Left lobe of liver (tissue), 2 donors: ENCODE measurements around the gene PMEPA1. TPM values are rescaled to one million over a fixed set of nuclear protein-coding genes. Genes with fewer than 3 reads are reported as not detected.

Source experiments
- ATAC-seq: fragments of 200-7000 bp; cut with Tn5 transposase; one replicate; pipeline ENCODE4 v1.9.1; 2020; ENCODE audit warnings: mild to moderate bottlenecking, moderate library complexity
- DNase-seq: peaks from one replicate; pipeline ENCODE4 v3.0.0-alpha.2; 2020; ENCODE audit warnings: low spot score
- total RNA-seq: library from RNA; stranded (reverse); gene quantifications from one replicate; pipeline ENCODE4 v1.2.1, GENCODE V29; 2021
- donor health status: DM: no; HTN: no; CAD: no; lungs with moderate emphysema.
- donor health status: DM: no; HTN: yes; CAD: no.

Gene PMEPA1
- total RNA-seq, 1 donor from 2014 or later = 5.2 TPM

DNA sequence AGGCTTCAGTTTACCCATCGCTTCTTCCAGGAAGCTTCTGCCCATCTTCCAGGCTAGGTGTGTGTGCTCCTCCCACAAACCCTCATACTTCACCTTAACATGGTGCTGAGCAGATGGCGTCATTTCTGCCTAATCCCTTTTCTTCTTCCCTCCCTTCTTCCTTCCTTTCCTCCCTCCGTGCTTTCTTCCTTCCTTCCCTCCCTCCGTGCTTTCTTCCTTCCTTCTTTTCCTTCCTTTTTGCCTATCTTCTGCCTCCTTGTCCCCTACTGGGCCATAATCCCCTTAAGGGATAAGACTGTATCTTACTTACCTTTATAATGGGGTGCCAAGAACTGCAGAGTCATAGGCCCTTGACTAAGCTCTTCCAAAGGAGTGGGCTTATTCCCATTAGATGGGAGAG lies 27.5 kb upstream of the PMEPA1 start:
- DNase-seq (no peak), ATAC-seq (no peak)

- no peak for ATAC-seq
Observed at GRCh38 chr20:57736738-57737347, 27.0 kb upstream of the PMEPA1 start.

DNA sequence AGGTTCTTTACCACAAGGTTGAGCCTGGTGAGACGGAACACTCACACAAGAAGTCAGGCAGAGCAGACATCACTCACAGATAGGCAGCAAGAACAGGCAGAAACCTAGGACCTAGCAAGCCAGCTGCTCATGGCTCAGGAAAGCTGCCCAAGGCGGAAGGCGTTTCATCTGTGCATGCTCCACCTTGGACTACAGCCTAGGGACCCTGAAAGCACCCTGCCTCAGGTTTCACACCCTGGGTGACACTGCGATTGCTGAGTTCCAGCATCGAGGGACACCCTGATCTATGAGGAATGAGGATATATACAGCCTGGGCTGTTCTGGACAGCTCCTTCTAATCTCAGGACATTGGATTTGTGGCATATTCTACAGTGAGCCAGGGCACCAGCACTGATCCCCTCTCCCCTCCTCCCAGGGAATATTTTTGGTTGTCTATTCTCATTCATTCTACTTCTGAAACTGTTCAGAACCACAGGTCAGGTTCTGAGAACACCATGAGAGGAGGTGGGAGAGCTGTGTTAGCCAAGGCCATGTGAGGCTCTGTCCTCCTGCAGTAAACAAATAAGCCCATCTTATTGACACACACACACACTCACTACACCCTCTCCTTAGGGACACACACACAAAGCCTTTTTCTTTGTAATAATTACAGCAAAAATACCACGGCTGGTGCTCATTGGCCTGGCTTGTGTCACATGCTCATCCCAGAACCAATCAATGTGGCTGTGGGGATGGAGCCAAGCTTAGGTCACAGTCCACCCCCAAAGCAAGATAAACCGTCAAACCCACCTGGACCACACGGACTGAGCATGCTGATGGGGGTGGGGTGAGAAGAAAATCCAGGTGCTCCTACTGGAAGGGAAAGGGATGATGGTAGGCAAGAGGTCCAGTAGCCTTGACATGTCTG lies 26.3 kb upstream of the PMEPA1 start:
- DNase-seq (no peak), ATAC-seq (no peak)

More at GRCh38 chr20:57736738-57737347, 27.0 kb upstream of the PMEPA1 start:
- DNase-seq = no peak

- no peak for DNase-seq
- no peak for ATAC-seq
Observed at GRCh38 chr20:57734754-57735153, 24.9 kb upstream of the PMEPA1 start.

DNA sequence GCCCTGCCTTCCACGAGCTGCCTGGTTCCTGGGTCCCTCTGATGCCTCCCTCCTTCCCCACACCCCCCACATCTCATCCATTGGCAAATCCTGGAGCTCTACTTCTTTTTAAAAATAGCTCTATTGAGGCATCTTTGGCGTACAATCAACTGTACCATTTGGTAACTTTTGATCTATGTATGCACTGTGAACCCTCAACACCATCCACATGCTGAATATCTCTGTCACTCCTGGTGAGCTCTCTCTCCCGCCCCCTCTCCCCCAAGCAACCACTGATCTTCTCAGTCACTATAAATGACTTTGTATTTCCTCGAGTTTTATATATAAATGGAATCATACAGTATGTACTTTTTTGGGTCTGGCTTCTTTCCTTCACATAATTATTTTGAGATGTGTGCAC lies 22.4 kb upstream of the PMEPA1 start:
- no peak for ATAC-seq
- no peak for DNase-seq

DNA sequence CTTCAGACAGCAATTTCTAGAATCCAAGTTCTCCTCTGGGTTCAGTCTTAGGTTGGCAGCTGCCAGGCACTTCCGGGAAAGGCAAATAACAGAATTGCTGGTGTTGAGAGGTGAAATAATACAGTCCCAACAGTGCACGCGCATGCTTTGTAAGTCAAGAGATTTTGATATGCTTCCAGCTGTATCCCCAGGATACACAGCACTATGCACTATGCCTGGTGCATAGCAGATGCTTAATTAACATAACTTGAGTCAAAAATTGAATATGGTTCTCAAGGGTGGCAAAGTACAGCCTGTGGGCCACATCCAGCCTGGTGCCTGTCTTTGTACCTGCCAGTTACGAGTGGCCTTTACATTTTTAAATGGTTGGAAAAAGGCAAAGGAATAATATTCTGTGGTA lies 18.9 kb upstream of the PMEPA1 start:
- DNase-seq = no peak
- no peak for ATAC-seq

GRCh38 chr20:57727863-57728262 lies 18.0 kb upstream of the PMEPA1 start:
- ATAC-seq = no peak
- no peak for DNase-seq

- DNase-seq (no peak), ATAC-seq (no peak)
Observed at GRCh38 chr20:57725636-57726035, 15.8 kb upstream of the PMEPA1 start.

- no peak for DNase-seq
- ATAC-seq = no peak
Observed at GRCh38 chr20:57724610-57725405, 15.0 kb upstream of the PMEPA1 start.

GRCh38 chr20:57723816-57724215 lies 14.0 kb upstream of the PMEPA1 start:
- no peak for ATAC-seq
- no peak for DNase-seq

GRCh38 chr20:57719951-57720350 lies 10.1 kb upstream of the PMEPA1 start:
- ATAC-seq = no peak
- no peak for DNase-seq

DNA sequence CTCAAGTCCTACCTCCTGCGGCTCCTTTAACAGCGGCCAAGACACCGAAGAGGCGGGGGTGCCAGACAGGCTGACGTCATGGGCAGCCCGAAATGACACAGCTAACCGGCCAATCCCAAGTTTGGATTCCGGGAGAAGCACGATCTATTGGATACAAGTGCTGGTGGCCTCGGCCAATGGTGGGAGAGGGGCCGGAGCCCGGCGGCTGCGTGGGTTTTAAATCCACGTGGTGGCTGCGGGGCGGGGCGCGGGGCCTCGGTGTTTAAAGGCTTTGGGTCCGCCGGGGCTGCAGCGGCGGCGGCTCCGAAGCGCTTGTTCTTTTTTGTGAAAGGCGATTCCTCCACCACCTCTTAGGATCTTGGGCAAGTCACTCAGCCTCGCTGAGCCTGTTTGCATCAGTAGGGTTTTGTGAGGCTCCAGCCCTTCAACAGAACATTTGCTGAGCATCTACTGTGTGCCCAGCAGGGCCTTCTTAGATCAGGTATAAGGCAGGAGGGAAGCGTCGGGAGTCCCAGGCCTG lies 8.7 kb upstream of the PMEPA1 start:
- ATAC-seq (peak; percentile 94), DNase-seq (peak; percentile 84)

- ATAC-seq = no peak
- no peak for DNase-seq
Observed at GRCh38 chr20:57717797-57718196, 8.0 kb upstream of the PMEPA1 start.

GRCh38 chr20:57716901-57717300 lies 7.1 kb upstream of the PMEPA1 start:
- no peak for DNase-seq
- no peak for ATAC-seq

- DNase-seq (no peak), ATAC-seq (no peak)
Observed at GRCh38 chr20:57716202-57716601, 6.4 kb upstream of the PMEPA1 start.

DNA sequence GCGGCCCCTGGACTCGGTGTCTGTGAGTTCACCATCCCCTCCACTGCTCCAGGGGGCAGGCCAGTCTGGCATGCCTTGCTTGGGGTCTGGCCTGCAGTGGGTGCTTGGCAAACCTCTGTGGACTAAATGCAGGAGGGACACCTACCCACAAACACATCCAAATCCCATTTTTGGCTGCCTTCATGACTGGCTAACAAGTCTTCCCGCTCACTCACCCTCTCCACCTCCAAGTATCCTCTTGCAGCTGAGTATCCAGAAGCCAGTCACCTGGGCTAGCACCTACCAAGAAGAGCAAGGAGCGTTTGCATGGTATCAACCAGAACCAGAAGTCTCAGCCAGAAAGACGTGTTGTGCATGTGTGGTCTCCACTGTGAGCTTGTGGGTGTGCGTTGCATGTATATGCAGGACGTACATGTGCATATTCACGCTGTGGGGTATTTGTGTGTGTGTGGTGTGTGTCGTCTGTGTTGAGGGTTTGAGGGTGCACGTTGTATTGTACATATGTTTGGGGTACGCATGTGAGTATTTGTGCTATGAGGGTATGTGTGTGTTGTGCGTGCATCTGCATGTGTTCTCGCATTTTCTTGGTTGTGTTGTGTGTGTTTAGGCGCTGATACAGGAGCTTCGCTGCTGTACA lies 5.6 kb upstream of the PMEPA1 start:
- no peak for DNase-seq
- no peak for ATAC-seq

DNA sequence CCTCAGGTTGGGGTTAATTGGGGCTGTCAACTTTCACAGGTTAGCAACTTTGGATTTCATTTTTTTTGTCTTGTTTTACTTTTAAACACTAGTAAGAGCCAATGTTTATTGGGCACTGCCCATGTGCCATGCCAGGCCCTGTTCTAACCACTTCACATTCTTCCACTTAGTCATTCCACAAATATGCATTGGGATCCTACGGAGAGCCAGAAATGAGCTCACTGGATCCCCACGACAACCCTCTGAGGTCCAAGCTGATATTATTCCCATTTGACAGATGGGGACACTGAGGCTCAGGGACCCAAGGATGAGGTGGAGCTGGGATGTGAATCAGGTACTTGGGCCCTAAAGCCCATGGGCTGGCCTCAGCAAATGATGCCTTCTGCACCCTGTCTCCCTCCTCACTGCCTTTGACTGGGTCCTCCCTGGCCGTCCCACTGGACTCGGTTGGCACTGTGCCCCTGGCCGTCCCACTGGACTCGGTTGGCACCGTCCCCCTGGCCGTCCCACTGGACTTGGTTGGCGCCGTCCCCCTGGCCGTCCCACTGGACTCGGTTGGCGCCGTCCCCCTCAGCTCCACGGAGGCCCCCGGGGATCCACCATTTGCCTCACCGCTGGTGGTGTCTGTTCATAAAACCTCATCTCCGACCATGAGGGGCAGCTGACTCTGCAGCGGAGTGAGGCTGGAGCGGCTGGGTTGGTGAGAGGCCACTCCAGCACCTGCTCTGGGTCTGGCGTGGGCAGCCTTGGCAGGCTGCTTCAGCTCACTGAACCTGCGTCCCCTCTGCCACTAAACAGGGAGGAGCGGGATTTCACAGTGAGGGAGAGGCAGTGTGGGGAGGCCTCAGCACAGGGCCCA lies 4.8 kb upstream of the PMEPA1 start:
- DNase-seq = no peak

DNA sequence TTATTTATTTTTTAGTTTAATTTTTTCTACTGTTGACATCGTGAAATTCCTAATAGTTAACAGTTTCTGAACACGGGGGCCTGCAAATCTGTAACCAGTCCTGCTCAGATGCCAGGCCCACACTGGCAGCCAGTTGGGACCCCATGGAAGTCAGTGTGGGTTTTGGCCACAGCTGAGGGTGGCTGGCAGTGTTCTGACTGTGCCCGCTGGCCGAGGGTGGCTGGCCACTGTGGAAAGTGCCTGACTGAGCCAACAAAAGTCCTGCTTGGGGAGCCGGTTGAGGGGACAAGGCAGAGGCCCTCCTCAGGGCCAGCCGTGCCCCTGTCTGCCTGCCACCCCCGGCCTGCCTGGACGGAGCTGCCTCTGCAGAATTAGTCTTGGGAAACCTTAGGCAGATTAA lies 4.1 kb upstream of the PMEPA1 start:
- DNase-seq (no peak), ATAC-seq (no peak)

More for the DNA sequence above, 4.8 kb upstream of the PMEPA1 start:
- ATAC-seq = no peak

DNA sequence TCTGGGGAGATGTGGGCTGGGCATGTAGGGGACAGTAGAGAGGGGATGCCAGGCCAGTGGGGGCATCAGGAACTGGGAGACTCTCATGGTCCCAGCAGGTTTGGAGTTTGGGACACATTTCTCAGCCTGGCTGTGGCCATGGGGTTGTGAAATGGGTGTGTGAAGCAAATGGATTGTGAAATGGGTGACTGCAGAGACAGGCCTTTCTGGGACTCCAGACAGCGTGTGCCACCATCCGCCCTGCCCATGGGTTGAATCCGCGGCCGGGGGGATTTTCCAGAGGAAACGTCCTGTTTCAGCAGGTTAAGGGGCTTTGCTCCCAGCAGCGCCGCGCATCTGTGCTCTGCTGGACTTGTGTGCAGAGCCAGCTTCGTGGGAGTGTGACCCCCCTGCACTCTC lies 3.7 kb upstream of the PMEPA1 start:
- DNase-seq (no peak), ATAC-seq (no peak)
